ENCODE measurements around the gene PDCD4.

- no peak for TF ChIP-seq SP1 (CRISPR knock-in tag; conservative IDR thresholded peaks at IDR 0.05)
- TF ChIP-seq ELF4 (CRISPR knock-in tag; IDR thresholded peaks at IDR 0.05; ENCODE audit: low read depth), result no peak
- TF ChIP-seq GABPB1 (CRISPR knock-in tag; IDR thresholded peaks at IDR 0.05), result no peak
- no peak for TF ChIP-seq CTCF (IDR thresholded peaks at IDR 0.05)
- TF ChIP-seq ZNF281 (CRISPR knock-in tag; IDR thresholded peaks at IDR 0.05), result no peak
These were observed 23.6 kb upstream of the PDCD4 start for GRCh38 chr10:110848106-110848505.

Data from WTC11 (cell line).